Activated CD4-positive, alpha-beta T cell treated with anti-CD3 and anti-CD28 coated beads, Interleukin-2, amount 10 ng/mL, durations not matched to agents 24 days and 14 days (primary cell): ENCODE results near the gene ATP6AP2. TPM values are rescaled to one million over a fixed set of nuclear protein-coding genes. Genes with fewer than 3 reads are reported as not detected.
A peak's percentile ranks its signal among the peaks of the same experiment; 100 is the strongest.

Experiments
- DNase-seq: peaks from one replicate; pipeline ENCODE4 v3.0.0; 2022
- H3K27ac Mint-ChIP-seq: one replicate; pipeline ENCODE4 v1.8.0; 2022; ENCODE audit warnings: mild to moderate bottlenecking, mixed read lengths
- H3K27me3 Mint-ChIP-seq: one replicate; pipeline ENCODE4 v1.8.0; 2022; ENCODE audit warnings: mixed read lengths
- H3K36me3 Mint-ChIP-seq: one replicate; pipeline ENCODE4 v1.8.0; 2022; ENCODE audit warnings: low read depth, mild to moderate bottlenecking, mixed read lengths
- H3K4me1 Mint-ChIP-seq: one replicate; pipeline ENCODE4 v1.8.0; 2021; ENCODE audit warnings: mixed read lengths
- H3K4me3 Mint-ChIP-seq: one replicate; pipeline ENCODE4 v1.8.0; 2022; ENCODE audit warnings: mild to moderate bottlenecking, moderate library complexity, mixed read lengths
- H3K9me3 Mint-ChIP-seq: one replicate; pipeline ENCODE4 v1.8.0; 2021; ENCODE audit warnings: mixed read lengths
- intact Hi-C: fragments of 100-400 bp; cut with micrococcal nuclease; formaldehyde crosslinking; loops from one replicate; pipeline ENCODE4 v1.15.1; 2023
- total RNA-seq: library from RNA; stranded (reverse); gene quantifications from 2 replicates; pipeline ENCODE4 v1.2.3, GENCODE V29; 2022

Gene ATP6AP2
- total RNA-seq, 1 donor from 2014 or later = 68.7 TPM

DNA sequence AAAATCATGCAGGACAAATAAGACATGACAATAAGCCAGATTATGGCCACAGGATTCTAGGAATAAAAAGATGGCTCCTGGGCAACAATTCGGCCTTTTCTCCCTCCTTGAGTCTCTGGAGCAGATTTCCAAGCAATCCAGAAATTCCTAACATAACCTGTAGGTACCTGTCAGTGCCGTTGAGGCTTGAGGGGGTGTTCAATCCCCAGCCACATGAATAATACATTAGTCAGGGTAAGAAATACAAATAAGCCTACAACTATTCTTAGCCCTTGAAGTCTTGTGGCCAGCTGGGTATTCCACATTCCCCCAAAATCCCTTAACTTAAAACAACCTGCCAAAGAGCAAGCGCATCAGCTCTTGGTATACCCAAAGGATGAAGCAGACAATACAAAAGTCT, 56.9 kb downstream of the ATP6AP2 start:
- no peaks in the 10 kb centered on the region for H3K27me3 Mint-ChIP-seq
- DNase-seq = no peak
- intact Hi-C loops = no loop called here
- H3K36me3 Mint-ChIP-seq = peaks cover 52% of the 10 kb centered on the region
- H3K9me3 Mint-ChIP-seq = no peaks in the 10 kb centered on the region
- H3K4me1 Mint-ChIP-seq = peaks cover 23% of the 10 kb centered on the region
- no peak overlapping the region for H3K4me3 Mint-ChIP-seq
- H3K27ac Mint-ChIP-seq = no peak overlapping the region

DNA sequence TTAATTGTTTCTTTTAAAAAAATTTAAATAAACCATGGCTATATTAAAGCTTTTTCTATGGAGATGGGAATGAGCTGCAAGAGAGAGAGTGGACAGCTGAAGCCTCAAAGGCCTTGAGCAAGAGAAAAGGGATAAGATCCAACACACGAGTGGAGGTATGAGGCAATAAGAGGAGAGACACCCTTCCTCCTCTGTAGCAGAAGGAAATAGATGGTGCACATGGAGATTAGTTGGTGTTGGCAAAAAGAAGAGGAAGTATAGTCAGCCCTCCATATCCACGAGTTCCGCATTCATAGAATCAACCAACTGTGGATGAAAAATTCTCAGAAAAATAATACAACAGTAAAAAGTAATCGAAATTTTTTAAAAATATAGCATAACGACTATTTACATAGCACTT, 63.4 kb downstream of the ATP6AP2 start:
- H3K27me3 Mint-ChIP-seq = no peaks in the 10 kb centered on the region
- H3K4me1 Mint-ChIP-seq = peaks cover 28% of the 10 kb centered on the region
- DNase-seq = no peak
- intact Hi-C loops = loop anchor here (10.0 kb wide), 2 partner anchors 441 to 539 kb away; partner anchors contain the start of gene USP9X
- peak overlapping the region; percentile 68 for H3K27ac Mint-ChIP-seq
- peaks cover 25% of the 10 kb centered on the region for H3K36me3 Mint-ChIP-seq
- H3K4me3 Mint-ChIP-seq = peak overlapping the region; percentile 67
- no peaks in the 10 kb centered on the region for H3K9me3 Mint-ChIP-seq

GRCh38 chrX:40644821-40645358, 64.1 kb downstream of the ATP6AP2 start:
- no peaks in the 10 kb centered on the region for H3K9me3 Mint-ChIP-seq
- H3K4me3 Mint-ChIP-seq = peak overlapping the region; percentile 94
- peak; percentile 80 for DNase-seq
- peaks cover 26% of the 10 kb centered on the region for H3K4me1 Mint-ChIP-seq
- peak overlapping the region; percentile 96 for H3K27ac Mint-ChIP-seq
- peaks cover 25% of the 10 kb centered on the region for H3K36me3 Mint-ChIP-seq
- no peaks in the 10 kb centered on the region for H3K27me3 Mint-ChIP-seq
- intact Hi-C loops = loop anchor here (5.0 to 10.0 kb wide), 5 partner anchors 440 to 1843 kb away; partner anchors contain the start of genes DDX3X, MID1IP1 and USP9X

GRCh38 chrX:40646489-40647306, 65.9 kb downstream of the ATP6AP2 start:
- no peaks in the 10 kb centered on the region for H3K27me3 Mint-ChIP-seq
- H3K4me3 Mint-ChIP-seq = peak overlapping the region; percentile 91
- no peaks in the 10 kb centered on the region for H3K9me3 Mint-ChIP-seq
- intact Hi-C loops = loop anchor here (1.0 to 10.0 kb wide), 8 partner anchors 66 to 1844 kb away; partner anchors contain the start of genes ATP6AP2, DDX3X, MID1IP1 and USP9X
- peak; percentile 78 for DNase-seq
- H3K27ac Mint-ChIP-seq = peak overlapping the region; percentile 90
- H3K4me1 Mint-ChIP-seq = peaks cover 27% of the 10 kb centered on the region
- H3K36me3 Mint-ChIP-seq = peaks cover 29% of the 10 kb centered on the region

- H3K4me3 Mint-ChIP-seq = peak within 1 kb of the TSS; percentile 91
- no peaks in the 10 kb centered on the region for H3K27me3 Mint-ChIP-seq
- peak; percentile 97 for DNase-seq
- H3K36me3 Mint-ChIP-seq = peaks cover 22% of the 10 kb centered on the region
- intact Hi-C loops = loop anchor here (1.0 to 10.0 kb wide), 8 partner anchors 67 to 1845 kb away; partner anchors contain the start of genes ATP6AP2, DDX3X, MID1IP1 and USP9X
- peak within 1 kb of the TSS; percentile 92 for H3K27ac Mint-ChIP-seq
- H3K9me3 Mint-ChIP-seq = no peaks in the 10 kb centered on the region
- peaks cover 21% of the 10 kb centered on the region for H3K4me1 Mint-ChIP-seq
These were observed 66.8 kb downstream of the ATP6AP2 start, which contains the start of gene CXorf38 for GRCh38 chrX:40647307-40648197. TSS of gene CXorf38 (minus strand) at chrX:40647561. CDS start at chrX:40647520, 41 bp downstream.

DNA sequence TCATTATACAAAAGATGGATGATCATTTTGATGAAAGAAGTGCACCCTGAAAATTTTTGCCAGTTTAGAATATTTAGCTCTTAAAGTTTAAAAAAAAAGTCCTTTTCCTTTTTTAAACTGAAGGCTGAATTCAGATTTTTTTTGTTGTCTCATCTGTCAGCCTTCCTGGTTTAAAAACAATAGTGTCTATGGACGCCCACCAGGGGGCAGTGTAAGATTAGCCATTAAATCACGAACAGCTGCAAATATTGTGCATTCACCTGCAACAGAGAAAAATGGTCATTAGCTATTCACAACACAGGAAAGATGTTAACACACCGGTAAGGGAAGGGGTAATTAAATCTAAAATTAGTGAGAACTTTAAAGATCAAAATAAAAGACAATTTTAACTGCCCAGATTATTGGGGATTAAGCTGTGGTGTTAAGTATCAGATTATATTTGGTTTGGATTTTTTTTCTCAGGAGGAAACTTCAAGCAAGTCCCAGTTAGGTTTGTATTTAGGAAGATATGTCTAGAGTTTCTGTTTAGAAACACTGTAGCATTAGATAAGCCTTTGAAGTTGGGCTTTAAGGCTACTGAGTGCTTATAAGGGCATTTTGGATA, 71.0 kb downstream of the ATP6AP2 start:
- H3K4me3 Mint-ChIP-seq = no peak overlapping the region
- intact Hi-C loops = loop anchor here (1.0 kb wide), 1 partner anchor 143 kb away; no protein-coding TSS in a partner anchor
- peak; percentile 89 for DNase-seq
- H3K27me3 Mint-ChIP-seq = no peaks in the 10 kb centered on the region
- H3K36me3 Mint-ChIP-seq = peaks cover 10% of the 10 kb centered on the region
- no peak overlapping the region for H3K27ac Mint-ChIP-seq
- no peaks in the 10 kb centered on the region for H3K9me3 Mint-ChIP-seq
- peaks cover 4% of the 10 kb centered on the region for H3K4me1 Mint-ChIP-seq

DNA sequence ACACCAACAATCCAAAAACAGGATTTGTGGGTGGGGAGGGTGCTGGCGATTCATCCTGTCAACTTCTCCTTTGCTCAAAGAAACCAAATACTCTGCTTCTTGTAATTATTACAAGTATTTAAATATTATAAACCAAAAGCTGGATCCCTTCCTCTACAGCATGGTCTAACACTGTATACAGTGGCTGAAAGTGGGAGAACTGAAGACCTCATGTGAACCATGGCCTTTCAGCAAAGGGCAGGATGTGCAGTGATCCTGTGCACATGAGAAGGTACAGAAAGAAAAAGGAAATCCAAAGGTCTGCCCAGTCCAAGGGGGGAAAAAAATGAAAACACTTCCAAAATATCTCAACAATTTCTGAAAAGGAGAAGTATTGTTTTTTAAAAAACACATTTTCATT, 71.9 kb downstream of the ATP6AP2 start:
- DNase-seq = no peak
- Mint-ChIP-seq H3K36me3 (peaks cover 10% of the 10 kb centered on the region), H3K4me1 (peaks cover 3% of the 10 kb centered on the region), H3K27ac (no peak overlapping the region), H3K4me3 (no peak overlapping the region), H3K27me3 (no peaks in the 10 kb centered on the region), H3K9me3 (no peaks in the 10 kb centered on the region)
- intact Hi-C loops = no loop called here

DNA sequence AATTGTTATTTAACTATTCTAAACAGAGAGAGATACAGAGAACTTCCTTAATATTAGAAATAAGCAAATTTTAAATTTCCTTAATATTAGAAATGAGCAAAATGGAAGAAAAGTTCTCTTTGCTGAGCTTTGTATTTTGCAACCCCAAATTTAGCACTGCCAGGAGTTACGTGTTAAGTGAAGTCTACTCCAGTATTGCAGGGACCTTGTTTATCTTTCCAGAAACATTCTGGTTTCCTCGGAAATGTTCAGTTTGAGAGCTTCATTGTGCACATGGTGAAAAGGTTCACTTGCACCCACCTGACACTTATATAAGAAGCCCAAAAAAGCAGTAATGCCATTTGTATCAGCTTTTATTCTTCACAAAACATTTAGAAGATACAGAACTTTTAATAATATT, 72.8 kb downstream of the ATP6AP2 start:
- Mint-ChIP-seq H3K4me3 (no peak overlapping the region), H3K27ac (no peak overlapping the region), H3K27me3 (no peaks in the 10 kb centered on the region), H3K9me3 (no peaks in the 10 kb centered on the region), H3K4me1 (peaks cover 2% of the 10 kb centered on the region), H3K36me3 (peaks cover 10% of the 10 kb centered on the region)
- DNase-seq = no peak
- intact Hi-C loops = no loop called here

Other genes with a start within 250 kb of the ATP6AP2 start
- gene MPC1L, start 42.5 kb downstream of the ATP6AP2 start, total RNA-seq = not detected in 2 replicates
- 16.6 and 16.8 TPM in 2 replicates for gene CXorf38, start 66.6 kb downstream of the ATP6AP2 start, total RNA-seq
- gene MED14, start 154.6 kb downstream of the ATP6AP2 start, total RNA-seq = 43.6 and 48.2 TPM in 2 replicates